AG09319 (cell line): Measurements from ENCODE around the gene MBNL2.
"Not testable (repeated sequence)": the region's sequence is repeated elsewhere in the genome, so short reads cannot be mapped to it uniquely, and the experiment has no call there.

Experiments
- DNase-seq: peaks from one replicate; pipeline ENCODE4 v3.0.0-alpha.2; 2010; ENCODE audit warnings: low read depth; ENCODE audit errors: extremely low read depth
- CTCF ChIP-seq: IDR thresholded peaks from 2 replicates; pipeline ENCODE4 v1.5.1; 2011; ENCODE audit warnings: low read depth, mild to moderate bottlenecking, inconsistent platforms, low read length, moderate library complexity

The MBNL2 gene

GRCh38 chr13:97347255-97347932 is 125.3 kb downstream of the MBNL2 start:
- no peak for TF ChIP-seq CTCF
- no peak for DNase-seq

- no peak for TF ChIP-seq CTCF
- DNase-seq: no peak
Measured at GRCh38 chr13:97348569-97349100, 126.5 kb downstream of the MBNL2 start.

- DNase-seq: not testable (repeated sequence)
Measured at GRCh38 chr13:97352012-97352411, 129.9 kb downstream of the MBNL2 start.

GRCh38 chr13:97352815-97353214 is 130.7 kb downstream of the MBNL2 start:
- DNase-seq: no peak
- no peak for TF ChIP-seq CTCF

GRCh38 chr13:97353927-97354675 is 132.0 kb downstream of the MBNL2 start:
- DNase-seq: no peak
- TF ChIP-seq CTCF: no peak

GRCh38 chr13:97354808-97355207 is 132.7 kb downstream of the MBNL2 start:
- no peak for TF ChIP-seq CTCF

GRCh38 chr13:97356592-97356991 is 134.5 kb downstream of the MBNL2 start:
- no peak for TF ChIP-seq CTCF
- no peak for DNase-seq

More at GRCh38 chr13:97354808-97355207, 132.7 kb downstream of the MBNL2 start:
- no peak for DNase-seq
